Measurements from ENCODE around the gene SOS1.
"Not testable (repeated sequence)": the region's sequence is repeated elsewhere in the genome, so short reads cannot be mapped to it uniquely, and the experiment has no call there.

SOS1 gene

GRCh38 chr2:39099310-39099869 lies 21.5 kb downstream of the SOS1 start:
- no peak for DNase-seq

- DNase-seq: no peak
These were observed 25.2 kb downstream of the SOS1 start for GRCh38 chr2:39095624-39096023.

- no peak for DNase-seq
These were observed 26.0 kb downstream of the SOS1 start for GRCh38 chr2:39094717-39095363.

- DNase-seq: no peak
These were observed 27.5 kb downstream of the SOS1 start for GRCh38 chr2:39093218-39093898.

GRCh38 chr2:39091543-39091942 lies 29.3 kb downstream of the SOS1 start:
- no peak for DNase-seq

GRCh38 chr2:39091063-39091462 lies 29.8 kb downstream of the SOS1 start:
- no peak for DNase-seq

GRCh38 chr2:39080152-39080551 lies 40.7 kb downstream of the SOS1 start:
- DNase-seq: no peak

GRCh38 chr2:39069890-39070465 lies 50.9 kb downstream of the SOS1 start:
- no peak for DNase-seq

- DNase-seq: no peak
These were observed 51.7 kb downstream of the SOS1 start for GRCh38 chr2:39069136-39069515.

- no peak for DNase-seq
These were observed 52.3 kb downstream of the SOS1 start for GRCh38 chr2:39068299-39069135.

- DNase-seq: no peak
These were observed 55.2 kb downstream of the SOS1 start for GRCh38 chr2:39065616-39066015.

- DNase-seq: no peak
These were observed 58.5 kb downstream of the SOS1 start for GRCh38 chr2:39062320-39062719.

GRCh38 chr2:39061280-39061679 lies 59.6 kb downstream of the SOS1 start:
- no peak for DNase-seq

GRCh38 chr2:39059366-39059952 lies 61.4 kb downstream of the SOS1 start:
- DNase-seq: peak; percentile 26

- DNase-seq: no peak
These were observed 62.8 kb downstream of the SOS1 start for GRCh38 chr2:39058101-39058500.

GRCh38 chr2:39052665-39053064 lies 68.2 kb downstream of the SOS1 start:
- not testable (repeated sequence) for DNase-seq

- no peak for DNase-seq
These were observed 70.7 kb downstream of the SOS1 start for GRCh38 chr2:39050109-39050508.

- DNase-seq: no peak
These were observed 81.8 kb downstream of the SOS1 start for GRCh38 chr2:39039072-39039471.

GRCh38 chr2:39033980-39034379 lies 86.9 kb downstream of the SOS1 start:
- no peak for DNase-seq

- no peak for DNase-seq
These were observed 93.4 kb downstream of the SOS1 start for GRCh38 chr2:39027421-39027820.

GRCh38 chr2:39024833-39025232 lies 96.0 kb downstream of the SOS1 start:
- DNase-seq: no peak

- DNase-seq: no peak
These were observed 97.2 kb downstream of the SOS1 start for GRCh38 chr2:39023649-39024048.
